HG03442 (cell line): ENCODE measurements around the gene NELL2.
"Not testable (repeated sequence)": the region's sequence is repeated elsewhere in the genome, so short reads cannot be mapped to it uniquely, and the experiment has no call there.

ENCODE experiments used
- ATAC-seq: cut with Tn5 transposase; IDR thresholded peaks from one replicate; pipeline ENCODE4 v1.9.1; 2021; ENCODE audit warnings: mild to moderate bottlenecking, moderate library complexity; ENCODE audit not compliant: unreplicated experiment

The NELL2 gene

GRCh38 chr12:44779766-44780165 is 96.3 kb downstream of the NELL2 start:
- no peak for ATAC-seq

- no peak for ATAC-seq
Measured at GRCh38 chr12:44778863-44779262, 97.3 kb downstream of the NELL2 start.

GRCh38 chr12:44777044-44777443 is 99.1 kb downstream of the NELL2 start:
- ATAC-seq = no peak

GRCh38 chr12:44775901-44776300 is 100.2 kb downstream of the NELL2 start:
- no peak for ATAC-seq

- ATAC-seq = peak; percentile 58
Measured at GRCh38 chr12:44774815-44775411, 101.2 kb downstream of the NELL2 start.

GRCh38 chr12:44771485-44772021 is 104.6 kb downstream of the NELL2 start:
- ATAC-seq = no peak

- ATAC-seq = no peak
Measured at GRCh38 chr12:44765796-44766195, 110.3 kb downstream of the NELL2 start.

GRCh38 chr12:44763021-44763420 is 113.1 kb downstream of the NELL2 start:
- ATAC-seq = no peak

- no peak for ATAC-seq
Measured at GRCh38 chr12:44759289-44759688, 116.8 kb downstream of the NELL2 start.

- ATAC-seq = no peak
Measured at GRCh38 chr12:44750468-44750867, 125.6 kb downstream of the NELL2 start.

GRCh38 chr12:44749566-44749965 is 126.5 kb downstream of the NELL2 start:
- no peak for ATAC-seq

GRCh38 chr12:44748950-44749468 is 127.1 kb downstream of the NELL2 start:
- ATAC-seq = no peak

- not testable (repeated sequence) for ATAC-seq
Measured at GRCh38 chr12:44741292-44741980, 134.7 kb downstream of the NELL2 start.

- no peak for ATAC-seq
Measured at GRCh38 chr12:44738051-44738450, 138.1 kb downstream of the NELL2 start.

GRCh38 chr12:44728566-44728965 is 147.5 kb downstream of the NELL2 start:
- no peak for ATAC-seq

GRCh38 chr12:44720265-44720664 is 155.8 kb downstream of the NELL2 start:
- no peak for ATAC-seq

GRCh38 chr12:44717612-44718011 is 158.5 kb downstream of the NELL2 start:
- no peak for ATAC-seq

GRCh38 chr12:44716711-44717110 is 159.4 kb downstream of the NELL2 start:
- ATAC-seq = no peak

- ATAC-seq = no peak
Measured at GRCh38 chr12:44711736-44712135, 164.4 kb downstream of the NELL2 start.

GRCh38 chr12:44709166-44709565 is 166.9 kb downstream of the NELL2 start:
- no peak for ATAC-seq

- no peak for ATAC-seq
Measured at GRCh38 chr12:44708218-44708617, 167.9 kb downstream of the NELL2 start.

- no peak for ATAC-seq
Measured at GRCh38 chr12:44703182-44703910, 172.8 kb downstream of the NELL2 start.
